Testis (tissue), 3 donors: ENCODE data around the gene ELN. TPM values are rescaled to one million over a fixed set of nuclear protein-coding genes. Genes with fewer than 3 reads are reported as not detected.

Experiments
- DNase-seq: peaks from one replicate; pipeline ENCODE4 v3.0.0-alpha.2; 2019
- H3K27ac ChIP-seq, 2 donors: fragments of 200-600 bp; sonication (generic); one replicate each; pipeline ENCODE4 v1.5.1; 2019
- H3K27me3 ChIP-seq: fragments of 200-600 bp; sonication (generic); one replicate; pipeline ENCODE4 v1.5.1; 2019
- H3K36me3 ChIP-seq: fragments of 200-600 bp; sonication (generic); one replicate; pipeline ENCODE4 v1.5.1; 2017; ENCODE audit warnings: low read depth; ENCODE audit errors: missing control alignments
- H3K4me1 ChIP-seq: fragments of 200-600 bp; sonication (generic); one replicate; pipeline ENCODE4 v1.5.1; 2019
- H3K4me3 ChIP-seq, 2 donors: fragments of 200-600 bp; sonication (generic); one replicate each; pipeline ENCODE4 v1.5.1; 2017 to 2019
- H3K9me3 ChIP-seq: fragments of 200-600 bp; sonication (generic); one replicate; pipeline ENCODE4 v1.5.1; 2017
- POLR2A ChIP-seq: fragments of 450-650 bp; IDR thresholded peaks from one replicate; pipeline ENCODE4 v1.6.1; 2017; ENCODE audit warnings: antibody characterized with exemption, mild to moderate bottlenecking, moderate library complexity
- WGBS, 2 donors: methylation state at CpG; one replicate each; pipeline ENCODE4 v1.1.5; 2018; 5-methylcytosine and 5-hydroxymethylcytosine counted together
- intact Hi-C: fragments of 100-400 bp; cut with DNase I; formaldehyde crosslinking; loops from one replicate; pipeline ENCODE4 v1.15.1; 2023; ENCODE audit warnings: low total_unique reads
- polyA plus RNA-seq: library from polyadenylated mRNA; stranded (reverse); fragments of 350-450 nt; fragmentation: Illumina TruSeq; extraction: RNeasy Lipid Tissue Mini Kit (QIAGEN cat#74804); gene quantifications from one replicate; pipeline ENCODE4 v1.2.3, GENCODE V29; 2014; ENCODE audit warnings: low read depth, low replicate concordance; ENCODE audit not compliant: insufficient read depth
- total RNA-seq, 2 donors: library from RNA; depleted of rRNA; stranded (reverse); fragments of >200 nt; gene quantifications; one replicate each; pipeline ENCODE4 v1.2.3, GENCODE V29; 2016
- TF ChIP-seq, protein P1 (sequence below), 3 experiments: fragments of 450-650 bp in 2 of 3; fragments of 200-600 bp in 1 of 3; sonication (generic) in 1 of 3; IDR thresholded peaks; one replicate each; pipeline ENCODE4 v1.5.1; 2016 to 2019; ENCODE audit warnings: antibody characterized with exemption in 3 of 3, mild to moderate bottlenecking in 2 of 3, moderate library complexity in 1 of 3

The ELN gene
- total and polyA plus RNA-seq, 3 donors from 2014 or later, result 24.6 to 55.9 (median 35.2) TPM

DNA sequence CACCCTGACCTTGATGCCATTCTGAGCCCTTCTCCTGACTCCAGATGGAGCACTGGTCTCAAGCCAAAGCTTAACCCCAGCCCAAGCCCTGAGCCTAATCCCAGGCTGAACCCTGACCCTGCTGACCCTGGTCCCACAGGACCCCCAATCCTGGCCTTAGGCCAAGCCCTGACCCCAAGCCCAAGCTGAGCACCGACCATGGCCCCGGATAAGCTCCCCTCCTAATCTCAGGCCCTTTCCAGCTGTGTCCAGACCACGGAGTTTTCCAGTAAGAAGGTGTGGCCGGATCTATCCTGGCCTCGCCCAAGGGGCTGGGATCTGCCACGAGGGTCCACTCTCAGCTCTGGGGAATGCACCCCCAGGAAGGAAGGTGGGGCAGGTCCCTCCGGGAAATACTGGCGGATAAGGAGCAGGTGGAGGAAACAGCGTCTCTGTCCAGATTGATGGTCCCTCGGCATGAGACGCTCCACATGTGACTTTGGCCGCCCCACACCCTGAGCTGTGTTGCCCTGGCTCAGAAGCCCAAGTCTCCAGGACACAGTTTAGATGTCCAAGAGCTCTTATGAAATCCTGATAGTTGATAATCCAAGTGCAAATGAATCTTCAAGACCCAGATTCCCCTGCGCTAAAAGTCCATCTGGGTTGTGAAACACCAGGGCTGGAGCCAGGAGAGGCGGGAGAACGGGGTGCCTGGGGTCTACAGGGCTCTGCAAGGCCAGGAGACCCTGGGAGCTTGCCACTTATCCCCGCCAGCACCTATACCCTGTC, 10.4 kb downstream of the ELN start:
- Histone ChIP-seq H3K27me3 (no peaks in the 10 kb centered on the region), H3K4me1 (peaks cover 13% of the 10 kb centered on the region), H3K27ac (no peak overlapping the region), H3K4me3 (no peak overlapping the region), H3K9me3 (no peaks in the 10 kb centered on the region), H3K36me3 (no peaks in the 10 kb centered on the region)
- intact Hi-C loops, result no loop called here
- DNase-seq, result peak; percentile 55
- WGBS, 2 donors, result 76 to 82% methylated on average over 8 to 16 of the region's 16 CpGs
- TF ChIP-seq, protein P1, sequence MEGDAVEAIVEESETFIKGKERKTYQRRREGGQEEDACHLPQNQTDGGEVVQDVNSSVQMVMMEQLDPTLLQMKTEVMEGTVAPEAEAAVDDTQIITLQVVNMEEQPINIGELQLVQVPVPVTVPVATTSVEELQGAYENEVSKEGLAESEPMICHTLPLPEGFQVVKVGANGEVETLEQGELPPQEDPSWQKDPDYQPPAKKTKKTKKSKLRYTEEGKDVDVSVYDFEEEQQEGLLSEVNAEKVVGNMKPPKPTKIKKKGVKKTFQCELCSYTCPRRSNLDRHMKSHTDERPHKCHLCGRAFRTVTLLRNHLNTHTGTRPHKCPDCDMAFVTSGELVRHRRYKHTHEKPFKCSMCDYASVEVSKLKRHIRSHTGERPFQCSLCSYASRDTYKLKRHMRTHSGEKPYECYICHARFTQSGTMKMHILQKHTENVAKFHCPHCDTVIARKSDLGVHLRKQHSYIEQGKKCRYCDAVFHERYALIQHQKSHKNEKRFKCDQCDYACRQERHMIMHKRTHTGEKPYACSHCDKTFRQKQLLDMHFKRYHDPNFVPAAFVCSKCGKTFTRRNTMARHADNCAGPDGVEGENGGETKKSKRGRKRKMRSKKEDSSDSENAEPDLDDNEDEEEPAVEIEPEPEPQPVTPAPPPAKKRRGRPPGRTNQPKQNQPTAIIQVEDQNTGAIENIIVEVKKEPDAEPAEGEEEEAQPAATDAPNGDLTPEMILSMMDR (IDR thresholded peaks at IDR 0.05), result no peak
- no peak for TF ChIP-seq POLR2A

DNA sequence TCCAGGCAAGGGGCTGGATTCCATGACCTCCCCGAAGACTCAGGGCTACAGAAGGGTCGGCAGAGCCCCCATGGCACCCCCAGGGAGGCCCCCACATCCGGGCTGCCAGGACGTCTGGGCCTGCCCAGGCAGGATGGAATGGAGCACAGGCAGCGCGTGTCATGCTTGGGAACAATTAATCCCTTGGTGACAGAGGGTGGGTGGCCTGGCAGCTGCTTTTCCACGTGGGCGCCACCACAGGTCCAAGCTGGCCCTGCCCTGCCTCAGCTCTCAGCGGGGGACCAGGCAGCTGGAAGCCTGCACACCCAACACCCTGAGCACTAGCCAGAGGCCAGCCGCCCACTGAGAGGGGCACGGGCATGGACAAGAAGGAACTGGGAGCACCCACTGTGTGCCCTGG, 11.4 kb downstream of the ELN start:
- no peak for DNase-seq
- TF ChIP-seq, protein P1 (IDR thresholded peaks at IDR 0.05), result no peak
- no peak for TF ChIP-seq POLR2A
- H3K4me3 ChIP-seq, result no peak overlapping the region
- WGBS, 2 donors, result 80 to 89% methylated on average over 11 of the region's 11 CpGs
- H3K9me3 ChIP-seq, result no peaks in the 10 kb centered on the region
- peaks cover 5% of the 10 kb centered on the region for H3K4me1 ChIP-seq
- H3K27me3 ChIP-seq, result no peaks in the 10 kb centered on the region
- intact Hi-C loops, result no loop called here
- no peaks in the 10 kb centered on the region for H3K36me3 ChIP-seq
- H3K27ac ChIP-seq, result no peak overlapping the region

DNA sequence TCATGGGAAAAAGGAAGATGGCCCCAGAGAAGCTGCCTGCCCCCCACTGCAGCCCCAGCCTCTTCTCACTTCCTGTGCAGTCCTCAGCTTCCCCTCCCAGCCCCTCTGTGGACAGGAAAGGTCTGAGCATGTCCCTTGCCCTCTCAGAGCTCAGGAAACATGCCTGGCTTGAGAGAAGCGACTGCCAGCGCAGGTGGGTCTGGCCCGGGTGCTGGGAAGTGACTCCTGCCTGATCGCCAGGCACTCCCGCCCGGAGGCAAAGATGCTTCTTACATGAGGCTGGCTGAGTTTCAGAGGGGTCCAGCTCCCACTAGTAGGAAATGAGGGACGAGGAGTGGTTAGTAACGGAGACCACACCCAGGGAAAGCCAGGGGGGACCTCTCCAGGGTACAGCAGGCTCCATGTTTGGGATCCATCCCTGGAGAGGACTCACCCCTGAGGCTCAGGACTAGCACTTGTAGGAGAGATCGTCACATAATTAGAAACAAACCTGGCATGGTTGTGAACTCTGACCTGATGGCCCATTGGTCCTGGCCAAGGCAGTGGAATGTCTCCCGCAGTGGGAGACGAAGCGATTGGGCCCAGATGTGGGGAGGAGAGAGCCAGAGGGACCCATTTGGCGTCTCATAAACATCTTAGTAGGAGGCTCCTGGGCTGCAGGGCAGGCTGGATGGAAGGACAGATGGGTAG, 12.3 kb downstream of the ELN start:
- no peak overlapping the region for H3K4me3 ChIP-seq
- 71 to 76% methylated on average over 12 to 13 of the region's 13 CpGs for WGBS, 2 donors
- TF ChIP-seq, protein P1 (IDR thresholded peaks at IDR 0.05), result no peak
- TF ChIP-seq POLR2A, result no peak
- no peaks in the 10 kb centered on the region for H3K36me3 ChIP-seq
- H3K9me3 ChIP-seq, result no peaks in the 10 kb centered on the region
- no peak for DNase-seq
- no peaks in the 10 kb centered on the region for H3K27me3 ChIP-seq
- H3K27ac ChIP-seq, result no peak overlapping the region
- intact Hi-C loops, result no loop called here
- peaks cover 5% of the 10 kb centered on the region for H3K4me1 ChIP-seq

DNA sequence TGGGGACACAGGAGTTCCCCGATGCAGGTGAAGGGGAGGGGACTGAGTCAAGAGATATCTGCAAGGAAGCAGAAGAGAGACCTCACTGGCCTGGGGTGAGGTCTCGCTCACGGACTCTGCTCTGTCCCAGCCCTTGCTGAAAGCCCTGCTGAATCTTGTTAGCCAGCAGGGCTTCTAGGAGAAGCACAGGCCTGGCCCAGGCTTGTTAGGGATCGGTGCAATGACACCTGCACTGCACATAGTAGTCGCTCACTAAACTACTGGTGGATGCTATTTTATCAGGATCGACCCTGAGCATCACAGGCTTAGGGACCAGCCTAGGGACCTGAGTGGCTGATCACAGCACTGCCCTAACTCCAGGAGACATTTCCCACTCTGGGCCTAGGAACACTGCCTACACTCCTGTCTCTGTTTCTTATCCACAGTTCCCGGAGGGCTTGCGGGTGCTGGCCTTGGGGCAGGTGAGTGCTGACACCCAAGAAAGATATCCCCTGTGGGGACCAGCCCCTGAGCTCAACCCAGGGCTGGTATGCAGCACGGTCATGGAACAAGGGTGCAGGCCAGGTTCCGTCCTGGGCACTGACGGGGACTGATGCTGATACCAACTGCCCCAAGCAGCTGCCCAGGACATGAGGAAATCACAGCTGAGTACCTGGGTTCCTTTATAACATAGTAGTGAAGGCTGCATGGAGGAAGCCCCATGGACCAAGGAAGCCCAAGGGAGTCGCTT, 13.0 kb downstream of the ELN start:
- DNase-seq, result no peak
- 91 to 93% methylated on average over 8 to 12 of the region's 12 CpGs for WGBS, 2 donors
- Histone ChIP-seq H3K27me3 (no peaks in the 10 kb centered on the region), H3K4me3 (no peak overlapping the region), H3K4me1 (peaks cover 5% of the 10 kb centered on the region), H3K27ac (no peak overlapping the region), H3K36me3 (no peaks in the 10 kb centered on the region), H3K9me3 (no peaks in the 10 kb centered on the region)
- intact Hi-C loops, result no loop called here
- no peak for TF ChIP-seq POLR2A
- TF ChIP-seq, protein P1 (IDR thresholded peaks at IDR 0.05), result no peak
